ENCODE results near the gene MGME1. TPM values are rescaled to one million over a fixed set of nuclear protein-coding genes. Genes with fewer than 3 reads are reported as not detected.

The MGME1 gene
- total RNA-seq, 4 donors from 2014 or later: 16.1 to 38.0 (median 19.0) TPM

GRCh38 chr20:18031050-18031449 lies 62.2 kb downstream of the MGME1 start:
- peak overlapping the region in 1 of 4 donors; percentile 68 for H3K27ac ChIP-seq
- H3K27me3 ChIP-seq: no peaks in the 10 kb centered on the region
- H3K36me3 ChIP-seq: no peaks in the 10 kb centered on the region
- H3K9me3 ChIP-seq: no peaks in the 10 kb centered on the region
- H3K4me1 ChIP-seq: peaks cover 0 to 29% (median 3%) of the 10 kb centered on the region in 4 donors
- H3K4me3 ChIP-seq: no peak overlapping the region
- no peak for DNase-seq
- no peak for TF ChIP-seq POLR2A (IDR thresholded peaks at IDR 0.05)
- no peak for TF ChIP-seq CTCF (IDR thresholded peaks at IDR 0.05)

- no peak for TF ChIP-seq CTCF (IDR thresholded peaks at IDR 0.05)
- TF ChIP-seq POLR2A (IDR thresholded peaks at IDR 0.05): peak in 1 of 2 donors; percentile 47
- Histone ChIP-seq H3K27ac (peak overlapping the region in 3 of 4 donors; percentile 46 to 68 (median 63)), H3K9me3 (no peaks in the 10 kb centered on the region), H3K4me1 (peaks cover 0 to 29% (median 3%) of the 10 kb centered on the region in 4 donors), H3K27me3 (no peaks in the 10 kb centered on the region), H3K4me3 (no peak overlapping the region), H3K36me3 (peaks cover 0 to 5% (median 0%) of the 10 kb centered on the region in 3 donors)
- DNase-seq: no peak
These were observed 63.2 kb downstream of the MGME1 start for GRCh38 chr20:18031888-18032509.

GRCh38 chr20:18032977-18033892 lies 64.4 kb downstream of the MGME1 start:
- Histone ChIP-seq H3K9me3 (no peaks in the 10 kb centered on the region), H3K27ac (peak overlapping the region in 2 of 4 donors; percentile 63 to 83), H3K4me3 (no peak overlapping the region), H3K4me1 (peaks cover 0 to 29% (median 3%) of the 10 kb centered on the region in 4 donors), H3K36me3 (peaks cover 0 to 5% (median 0%) of the 10 kb centered on the region in 3 donors), H3K27me3 (no peaks in the 10 kb centered on the region)
- peak in 2 of 3 donors; percentile 74 to 79 for DNase-seq
- TF ChIP-seq POLR2A (IDR thresholded peaks at IDR 0.05): peak in 1 of 2 donors; percentile 34
- peak in 1 of 6 experiments; percentile 15 for TF ChIP-seq CTCF (IDR thresholded peaks at IDR 0.05)

- H3K27me3 ChIP-seq: no peaks in the 10 kb centered on the region
- no peak for TF ChIP-seq CTCF (IDR thresholded peaks at IDR 0.05)
- TF ChIP-seq POLR2A (IDR thresholded peaks at IDR 0.05): no peak
- no peak overlapping the region for H3K4me3 ChIP-seq
- peaks cover 0 to 9% (median 0%) of the 10 kb centered on the region in 3 donors for H3K36me3 ChIP-seq
- peak overlapping the region in 2 of 4 donors; percentile 63 to 83 for H3K27ac ChIP-seq
- peaks cover 0 to 29% (median 3%) of the 10 kb centered on the region in 4 donors for H3K4me1 ChIP-seq
- H3K9me3 ChIP-seq: no peaks in the 10 kb centered on the region
- DNase-seq: no peak
These were observed 65.2 kb downstream of the MGME1 start for GRCh38 chr20:18034039-18034438.

GRCh38 chr20:18039063-18039462 lies 70.2 kb downstream of the MGME1 start:
- TF ChIP-seq POLR2A (IDR thresholded peaks at IDR 0.05) (no peak), CTCF (IDR thresholded peaks at IDR 0.05) (no peak)
- no peaks in the 10 kb centered on the region for H3K9me3 ChIP-seq

More at GRCh38 chr20:18039063-18039462, 70.2 kb downstream of the MGME1 start:
- Histone ChIP-seq H3K4me3 (no peak overlapping the region), H3K27me3 (no peaks in the 10 kb centered on the region), H3K27ac (no peak overlapping the region), H3K36me3 (peaks cover 0 to 16% (median 0%) of the 10 kb centered on the region in 3 donors), H3K4me1 (peaks cover 0 to 5% (median 0%) of the 10 kb centered on the region in 4 donors)
- DNase-seq: no peak

Small RNA genes within 50 kb of the gene (small RNA-seq; reads per million reads assigned to genes)
- gene SNORD17: 864 to 1,651 reads per million in 2 donors

Other genes with a start within 250 kb of the MGME1 start
- 100 to 1,000 TPM; 131 to 257 (median 132) TPM for gene SNX5, start 224 bp upstream of the MGME1 start, total RNA-seq
- 10 to 100 TPM; 25.5 to 38.7 (median 28.9) TPM for gene OVOL2, start 88.9 kb downstream of the MGME1 start, total RNA-seq
- gene KAT14, start 168.8 kb downstream of the MGME1 start, total RNA-seq: 10 to 100 TPM; 20.0 to 27.2 (median 22.0) TPM
- 10 to 100 TPM; 15.7 to 21.7 (median 18.0) TPM for gene PET117, start 168.8 kb downstream of the MGME1 start, total RNA-seq

Measured in Peyer's patch (tissue), 4 donors.